HCT116 (cell line): ENCODE data around the gene BEND5. TPM values are rescaled to one million over a fixed set of nuclear protein-coding genes. Genes with fewer than 3 reads are reported as not detected.

ENCODE experiments used
- ATAC-seq: fragments of 200-7000 bp; cut with Tn5 transposase; 2 replicates; pipeline ENCODE4 v1.9.1; 2020; ENCODE audit warnings: mild to moderate bottlenecking, moderate library complexity
- BruUV-seq: library from RNA; stranded (reverse); fragments of 400-500 nt; replicated peaks from 2 replicates; lab custom pipeline; 2021; lab: Mats Ljungman, UMichigan
- CTCF ChIA-PET: fragments of 300-600 bp; sonication (Branson Sonifier 250); formaldehyde crosslinking; loops from one replicate; lab custom pipeline; 2021; ENCODE audit warnings: antibody characterized with exemption; lab: Charles Lee
- POLR2A ChIA-PET: fragments of 300-600, 350-600 bp; sonication (Branson Sonifier 250); formaldehyde crosslinking; loops from one replicate; lab custom pipeline; 2021; ENCODE audit warnings: antibody characterized with exemption; lab: Charles Lee
- RAD21 ChIA-PET, 2 experiments: fragments of 300-600 bp; sonication (Branson Sonifier 250); formaldehyde crosslinking; loops; one replicate each; lab custom pipeline; 2023; ENCODE audit warnings: low total read pairs in 2 of 2; ENCODE audit not compliant: uncharacterized antibody in 2 of 2, unreplicated experiment in 2 of 2, low non-redundant PET in 1 of 2; lab: Charles Lee
- DNase-seq: peaks from one replicate; pipeline ENCODE4 v3.0.0-alpha.2; 2010; ENCODE audit warnings: low read depth, low spot score
- H2AFZ ChIP-seq: fragments of 200-600 bp; shearing (Covaris generic), sonication (generic); 2 replicates; pipeline ENCODE4 v1.6.1; 2017; ENCODE audit warnings: low read depth, mixed run types, mixed read lengths, antibody characterized with exemption, low read length; ENCODE audit not compliant: poor library complexity, severe bottlenecking
- H3K27ac ChIP-seq: 2 replicates; pipeline ENCODE4 v1.5.1; 2012; ENCODE audit warnings: low read depth, low read length
- H3K27me3 ChIP-seq: fragments of 200-600 bp; sonication (generic); 2 replicates; pipeline ENCODE4 v1.6.1; 2016; ENCODE audit warnings: mixed run types, low read length, mixed read lengths; ENCODE audit not compliant: insufficient read depth
- H3K36me3 ChIP-seq, 2 experiments: fragments of 200-500 bp in 1 of 2; fragments of 200-600 bp in 1 of 2; sonication (Bioruptor generic) in 1 of 2; sonication (generic) in 1 of 2; 2 replicates each; pipeline versions ENCODE4 v1.5.1 to v1.6.1; 2014 to 2016; ENCODE audit warnings: low read length in 2 of 2, inconsistent platforms in 1 of 2, mixed read lengths in 1 of 2, mixed run types in 1 of 2; ENCODE audit not compliant: insufficient read depth in 2 of 2, control insufficient read depth in 1 of 2
- H3K4me1 ChIP-seq, 2 experiments: fragments of 200-600 bp in 1 of 2; sonication (generic) in 1 of 2; 2 replicates each; pipeline versions ENCODE4 v1.5.1 to v1.6.1; 2012 to 2017; ENCODE audit warnings: low read length in 2 of 2, inconsistent platforms in 1 of 2, mild to moderate bottlenecking in 1 of 2, mixed read lengths in 1 of 2, mixed run types in 1 of 2, moderate library complexity in 1 of 2; ENCODE audit not compliant: insufficient read depth in 2 of 2, control insufficient read depth in 1 of 2
- H3K4me2 ChIP-seq: fragments of 200-600 bp; sonication (generic); 2 replicates; pipeline ENCODE4 v1.6.1; 2017; ENCODE audit warnings: mixed run types, low read length, mixed read lengths
- H3K4me3 ChIP-seq, 2 experiments: fragments of 200-600 bp in 1 of 2; sonication (generic) in 1 of 2; replicated peaks in 1 of 2; 2 replicates each; pipeline ENCODE4 v1.5.1; 2011 to 2016; ENCODE audit warnings: low read length in 2 of 2, control low read depth in 1 of 2, low read depth in 1 of 2, mild to moderate bottlenecking in 1 of 2, mixed read lengths in 1 of 2, mixed run types in 1 of 2
- H3K79me2 ChIP-seq: fragments of 200-600 bp; sonication (generic); 2 replicates; pipeline ENCODE4 v1.6.1; 2017; ENCODE audit warnings: mild to moderate bottlenecking, mixed run types, low read length, moderate library complexity, mixed read lengths; ENCODE audit not compliant: insufficient read depth
- H3K9ac ChIP-seq: fragments of 200-600 bp; sonication (generic); 2 replicates; pipeline ENCODE4 v1.6.1; 2016; ENCODE audit warnings: low read length, mixed read lengths
- H3K9me2 ChIP-seq: fragments of 200-600 bp; sonication (generic), shearing (Covaris generic); 2 replicates; pipeline ENCODE4 v1.6.1; 2017; ENCODE audit warnings: mixed run types, mild to moderate bottlenecking, moderate library complexity; ENCODE audit not compliant: insufficient read depth
- H3K9me3 ChIP-seq, 2 experiments: fragments of 200-500 bp in 1 of 2; fragments of 200-600 bp in 1 of 2; sonication (Bioruptor generic) in 1 of 2; sonication (generic) in 1 of 2; 2 replicates each; pipeline ENCODE4 v1.6.1; 2014 to 2017; ENCODE audit warnings: low read length in 2 of 2, mixed read lengths in 2 of 2, inconsistent platforms in 1 of 2, low read depth in 1 of 2, mild to moderate bottlenecking in 1 of 2, mixed run types in 1 of 2, moderate library complexity in 1 of 2; ENCODE audit not compliant: control insufficient read depth in 1 of 2, insufficient read depth in 1 of 2
- H4K20me1 ChIP-seq: fragments of 200-600 bp; sonication (generic), shearing (Covaris generic); 2 replicates; pipeline ENCODE4 v1.6.1; 2017; ENCODE audit warnings: mixed run types, mild to moderate bottlenecking, moderate library complexity; ENCODE audit not compliant: insufficient read depth
- CBX3 ChIP-seq: IDR thresholded peaks from 2 replicates; pipeline ENCODE4 v1.6.1; 2012; ENCODE audit warnings: low read depth
- EGR1 ChIP-seq: IDR thresholded peaks from 2 replicates; pipeline ENCODE4 v1.6.1; 2012; ENCODE audit warnings: low read depth
- POLR2AphosphoS5 ChIP-seq: IDR thresholded peaks from 2 replicates; pipeline ENCODE4 v1.6.1; 2011; ENCODE audit warnings: mild to moderate bottlenecking, low read depth, low read length, moderate library complexity
- REST ChIP-seq: IDR thresholded peaks from 2 replicates; pipeline ENCODE4 v1.6.1; 2012; ENCODE audit warnings: low read depth
- ZFX ChIP-seq: fragments of 450-650 bp; IDR thresholded peaks from 2 replicates; pipeline ENCODE4 v1.6.1; 2017
- intact Hi-C: fragments of 100-400 bp; cut with micrococcal nuclease; formaldehyde crosslinking; loops from 2 replicates; pipeline ENCODE4 v1.10.0; 2022
- total RNA-seq: library from RNA; stranded (reverse); gene quantifications from one replicate; pipeline ENCODE4 v1.2.1, GENCODE V29; 2021; ENCODE audit not compliant: unreplicated experiment
- TF ChIP-seq, protein P1 (sequence below): IDR thresholded peaks from 2 replicates; pipeline ENCODE4 v1.6.1; 2012

Gene BEND5
- total RNA-seq, 1 experiment from 2014 or later, result not detected

GRCh38 chr1:48772211-48772610 is 4.5 kb downstream of the BEND5 start (continued):
- TF ChIP-seq REST (no peak), POLR2AphosphoS5 (no peak), CBX3 (no peak), EGR1 (no peak)
- TF ChIP-seq, protein P1, sequence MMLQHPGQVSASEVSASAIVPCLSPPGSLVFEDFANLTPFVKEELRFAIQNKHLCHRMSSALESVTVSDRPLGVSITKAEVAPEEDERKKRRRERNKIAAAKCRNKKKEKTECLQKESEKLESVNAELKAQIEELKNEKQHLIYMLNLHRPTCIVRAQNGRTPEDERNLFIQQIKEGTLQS, result no peak
- TF ChIP-seq, all 23 proteins: peak for 0

- ATAC-seq (no peak), DNase-seq (no peak)
- H3K27me3 ChIP-seq, result peaks cover 23% of the 10 kb centered on the region
- no peak overlapping the region for H3K4me2 ChIP-seq
- H4K20me1 ChIP-seq, result no peaks in the 10 kb centered on the region
- no peak overlapping the region for H3K4me3 ChIP-seq
- no TSS peak for BruUV-seq
- no peak overlapping the region for H3K27ac ChIP-seq
- no peaks in the 10 kb centered on the region for H3K9me3 ChIP-seq
- no peaks in the 10 kb centered on the region for H3K4me1 ChIP-seq
- intact Hi-C loops, result no loop called here
- no peaks in the 10 kb centered on the region for H3K9me2 ChIP-seq
- TF ChIP-seq ZFX, result no peak
- TF ChIP-seq REST, result no peak
- ChIA-PET CTCF (no interaction called here), POLR2A (no interaction called here), RAD21 (no interaction called here)
- H3K79me2 ChIP-seq, result no peaks in the 10 kb centered on the region
- no peak overlapping the region for H3K9ac ChIP-seq
- no peaks in the 10 kb centered on the region for H3K36me3 ChIP-seq
- no peak overlapping the region for H2AFZ ChIP-seq
Measured at GRCh38 chr1:48771561-48771960, 5.1 kb downstream of the BEND5 start.
